ENCODE results near the gene PSMC3.

The PSMC3 gene

GRCh38 chr11:47403135-47403534, 23.1 kb downstream of the PSMC3 start:
- no CpG with 5 or more reads among the region's 4 CpGs for WGBS, 2 donors (ENCODE audit: extremely low coverage in 2 of 2, insufficient read length in 2 of 2, insufficient replicate concordance in 1 of 2)

GRCh38 chr11:47400768-47401279, 25.4 kb downstream of the PSMC3 start:
- Histone ChIP-seq H3K4me3 (ENCODE audit: low read length in 2 of 2) (no peak overlapping the region), H3K36me3 (replicated peaks in 1 of 2; ENCODE audit: control insufficient read depth in 2 of 2, insufficient read depth in 2 of 2, low read length in 2 of 2) (no peaks in the 10 kb centered on the region), H4K8ac (ENCODE audit: low read depth, low read length) (no peak overlapping the region), H3K9ac (ENCODE audit: low read depth, low read length, poor library complexity) (no peak overlapping the region), H3K79me1 (ENCODE audit: low read depth, low read length) (no peaks in the 10 kb centered on the region), H4K91ac (ENCODE audit: low read depth, low read length, poor library complexity) (no peak overlapping the region), H3K4me2 (ENCODE audit: insufficient read depth, low read length, poor library complexity, severe bottlenecking) (peak overlapping the region; percentile 58), H2BK15ac (ENCODE audit: low read length) (no peak overlapping the region), H2BK12ac (ENCODE audit: low read length) (no peak overlapping the region), H2AK5ac (ENCODE audit: low read depth, low read length) (no peak overlapping the region), H2AFZ (ENCODE audit: low read length) (peak overlapping the region; percentile 86), H3K18ac (ENCODE audit: low read length) (peak overlapping the region; percentile 11), H3K27ac (replicated peaks; ENCODE audit: low read length) (no peak overlapping the region), H2BK120ac (ENCODE audit: low read depth, low read length) (no peak overlapping the region), H2BK5ac (ENCODE audit: low read length) (no peak overlapping the region), H3K14ac (ENCODE audit: low read length) (no peak overlapping the region), H3K27me3 (ENCODE audit: control insufficient read depth in 3 of 3, insufficient read depth in 3 of 3, low read depth in 1 of 3, low read length in 3 of 3) (no peaks in the 10 kb centered on the region), H3K4me1 (ENCODE audit: control insufficient read depth in 2 of 2, insufficient read depth in 1 of 2, low read depth in 1 of 2, low read length in 2 of 2) (peaks cover 6% of the 10 kb centered on the region in 2 donors), H3K4ac (ENCODE audit: low read length) (no peak overlapping the region), H3K9me3 (replicated peaks in 1 of 2; ENCODE audit: control insufficient read depth in 2 of 2, insufficient read depth in 1 of 2, low read depth in 1 of 2, low read length in 2 of 2) (no peaks in the 10 kb centered on the region), H3K23ac (ENCODE audit: low read depth, low read length, poor library complexity) (no peak overlapping the region)
- WGBS, 2 donors (ENCODE audit: extremely low coverage in 2 of 2, insufficient read length in 2 of 2, insufficient replicate concordance in 1 of 2) = no CpG with 5 or more reads among the region's 8 CpGs
- no peak for DNase-seq (ENCODE audit: low spot score)

More at GRCh38 chr11:47403135-47403534, 23.1 kb downstream of the PSMC3 start:
- Histone ChIP-seq H2BK5ac (ENCODE audit: low read length) (no peak overlapping the region), H2AK5ac (ENCODE audit: low read depth, low read length) (no peak overlapping the region), H3K4me2 (ENCODE audit: insufficient read depth, low read length, poor library complexity, severe bottlenecking) (no peak overlapping the region), H3K36me3 (replicated peaks in 1 of 2; ENCODE audit: control insufficient read depth in 2 of 2, insufficient read depth in 2 of 2, low read length in 2 of 2) (no peaks in the 10 kb centered on the region), H4K91ac (ENCODE audit: low read depth, low read length, poor library complexity) (no peak overlapping the region), H4K8ac (ENCODE audit: low read depth, low read length) (no peak overlapping the region), H3K4me1 (ENCODE audit: control insufficient read depth in 2 of 2, insufficient read depth in 1 of 2, low read depth in 1 of 2, low read length in 2 of 2) (peaks cover 6 to 13% of the 10 kb centered on the region in 2 donors), H3K4ac (ENCODE audit: low read length) (no peak overlapping the region), H3K27ac (replicated peaks; ENCODE audit: low read length) (no peak overlapping the region), H3K9ac (ENCODE audit: low read depth, low read length, poor library complexity) (no peak overlapping the region), H3K9me3 (replicated peaks in 1 of 2; ENCODE audit: control insufficient read depth in 2 of 2, insufficient read depth in 1 of 2, low read depth in 1 of 2, low read length in 2 of 2) (no peaks in the 10 kb centered on the region), H2BK12ac (ENCODE audit: low read length) (no peak overlapping the region), H3K79me1 (ENCODE audit: low read depth, low read length) (no peaks in the 10 kb centered on the region), H3K27me3 (ENCODE audit: control insufficient read depth in 3 of 3, insufficient read depth in 3 of 3, low read depth in 1 of 3, low read length in 3 of 3) (no peaks in the 10 kb centered on the region), H3K14ac (ENCODE audit: low read length) (no peak overlapping the region), H3K18ac (ENCODE audit: low read length) (no peak overlapping the region), H2BK15ac (ENCODE audit: low read length) (no peak overlapping the region), H2AFZ (ENCODE audit: low read length) (peak overlapping the region; percentile 34), H2BK120ac (ENCODE audit: low read depth, low read length) (no peak overlapping the region), H3K4me3 (ENCODE audit: low read length in 2 of 2) (no peak overlapping the region), H3K23ac (ENCODE audit: low read depth, low read length, poor library complexity) (no peak overlapping the region)
- DNase-seq (ENCODE audit: low spot score) = no peak

- Histone ChIP-seq H4K91ac (ENCODE audit: low read depth, low read length, poor library complexity) (no peak overlapping the region), H3K36me3 (replicated peaks in 1 of 2; ENCODE audit: control insufficient read depth in 2 of 2, insufficient read depth in 2 of 2, low read length in 2 of 2) (no peaks in the 10 kb centered on the region), H2AFZ (ENCODE audit: low read length) (peak overlapping the region; percentile 86), H3K27ac (replicated peaks; ENCODE audit: low read length) (no peak overlapping the region), H3K4me3 (ENCODE audit: low read length in 2 of 2) (peak overlapping the region; percentile 48 to 76), H3K14ac (ENCODE audit: low read length) (no peak overlapping the region), H3K23ac (ENCODE audit: low read depth, low read length, poor library complexity) (no peak overlapping the region), H2BK5ac (ENCODE audit: low read length) (no peak overlapping the region), H4K8ac (ENCODE audit: low read depth, low read length) (no peak overlapping the region), H3K9ac (ENCODE audit: low read depth, low read length, poor library complexity) (peak overlapping the region; percentile 60), H3K4me1 (ENCODE audit: control insufficient read depth in 2 of 2, insufficient read depth in 1 of 2, low read depth in 1 of 2, low read length in 2 of 2) (peaks cover 6% of the 10 kb centered on the region in 2 donors), H3K4me2 (ENCODE audit: insufficient read depth, low read length, poor library complexity, severe bottlenecking) (peak overlapping the region; percentile 83), H3K79me1 (ENCODE audit: low read depth, low read length) (no peaks in the 10 kb centered on the region), H3K27me3 (ENCODE audit: control insufficient read depth in 3 of 3, insufficient read depth in 3 of 3, low read depth in 1 of 3, low read length in 3 of 3) (no peaks in the 10 kb centered on the region), H2BK15ac (ENCODE audit: low read length) (peak overlapping the region; percentile 38), H2BK120ac (ENCODE audit: low read depth, low read length) (no peak overlapping the region), H3K9me3 (replicated peaks in 1 of 2; ENCODE audit: control insufficient read depth in 2 of 2, insufficient read depth in 1 of 2, low read depth in 1 of 2, low read length in 2 of 2) (no peaks in the 10 kb centered on the region), H3K4ac (ENCODE audit: low read length) (no peak overlapping the region), H3K18ac (ENCODE audit: low read length) (peak overlapping the region; percentile 97), H2BK12ac (ENCODE audit: low read length) (no peak overlapping the region), H2AK5ac (ENCODE audit: low read depth, low read length) (peak overlapping the region; percentile 60)
- no CpG with 5 or more reads among the region's 47 CpGs for WGBS, 2 donors (ENCODE audit: extremely low coverage in 2 of 2, insufficient read length in 2 of 2, insufficient replicate concordance in 1 of 2)
- no peak for DNase-seq (ENCODE audit: low spot score)
Measured at GRCh38 chr11:47399860-47400767, 26.1 kb downstream of the PSMC3 start.

GRCh38 chr11:47398551-47398950, 27.7 kb downstream of the PSMC3 start:
- peaks cover 6% of the 10 kb centered on the region in 2 donors for H3K4me1 ChIP-seq (ENCODE audit: control insufficient read depth in 2 of 2, insufficient read depth in 1 of 2, low read depth in 1 of 2, low read length in 2 of 2)
- H2BK120ac ChIP-seq (ENCODE audit: low read depth, low read length) = no peak overlapping the region
- no peak overlapping the region for H3K27ac ChIP-seq (replicated peaks; ENCODE audit: low read length)

More at GRCh38 chr11:47398551-47398950, 27.7 kb downstream of the PSMC3 start:
- Histone ChIP-seq H2BK5ac (ENCODE audit: low read length) (no peak overlapping the region), H2BK15ac (ENCODE audit: low read length) (peak overlapping the region; percentile 14), H3K9ac (ENCODE audit: low read depth, low read length, poor library complexity) (peak overlapping the region; percentile 38), H3K36me3 (replicated peaks in 1 of 2; ENCODE audit: control insufficient read depth in 2 of 2, insufficient read depth in 2 of 2, low read length in 2 of 2) (no peaks in the 10 kb centered on the region), H3K4ac (ENCODE audit: low read length) (peak overlapping the region; percentile 4), H4K91ac (ENCODE audit: low read depth, low read length, poor library complexity) (no peak overlapping the region), H3K79me1 (ENCODE audit: low read depth, low read length) (peaks cover 1% of the 10 kb centered on the region), H2AK5ac (ENCODE audit: low read depth, low read length) (no peak overlapping the region), H3K27me3 (ENCODE audit: control insufficient read depth in 3 of 3, insufficient read depth in 3 of 3, low read depth in 1 of 3, low read length in 3 of 3) (no peaks in the 10 kb centered on the region), H3K23ac (ENCODE audit: low read depth, low read length, poor library complexity) (no peak overlapping the region), H3K14ac (ENCODE audit: low read length) (no peak overlapping the region), H2BK12ac (ENCODE audit: low read length) (no peak overlapping the region), H3K4me3 (ENCODE audit: low read length in 2 of 2) (no peak overlapping the region), H4K8ac (ENCODE audit: low read depth, low read length) (no peak overlapping the region), H3K9me3 (replicated peaks in 1 of 2; ENCODE audit: control insufficient read depth in 2 of 2, insufficient read depth in 1 of 2, low read depth in 1 of 2, low read length in 2 of 2) (no peaks in the 10 kb centered on the region), H3K4me2 (ENCODE audit: insufficient read depth, low read length, poor library complexity, severe bottlenecking) (no peak overlapping the region), H3K18ac (ENCODE audit: low read length) (no peak overlapping the region), H2AFZ (ENCODE audit: low read length) (peak overlapping the region; percentile 40)
- WGBS, 2 donors (ENCODE audit: extremely low coverage in 2 of 2, insufficient read length in 2 of 2, insufficient replicate concordance in 1 of 2) = no CpG with 5 or more reads among the region's 1 CpG
- no peak for DNase-seq (ENCODE audit: low spot score)
